22Rv1 (cell line): Measurements from ENCODE around the gene BORCS5.
"Not testable (repeated sequence)": the region's sequence is repeated elsewhere in the genome, so short reads cannot be mapped to it uniquely, and the experiment has no call there.

ENCODE experiments used
- H3K27ac ChIP-seq: fragments of 450-650 bp; 2 replicates; pipeline ENCODE4 v1.5.1; 2017
- CTCF ChIP-seq: fragments of 450-650 bp; IDR thresholded peaks from 2 replicates; pipeline ENCODE4 v1.5.1; 2017; ENCODE audit warnings: mild to moderate bottlenecking
- ZFX ChIP-seq: fragments of 450-650 bp; IDR thresholded peaks from 2 replicates; pipeline ENCODE4 v1.6.1; 2017; ENCODE audit warnings: antibody characterized with exemption, borderline replicate concordance

BORCS5 gene

DNA sequence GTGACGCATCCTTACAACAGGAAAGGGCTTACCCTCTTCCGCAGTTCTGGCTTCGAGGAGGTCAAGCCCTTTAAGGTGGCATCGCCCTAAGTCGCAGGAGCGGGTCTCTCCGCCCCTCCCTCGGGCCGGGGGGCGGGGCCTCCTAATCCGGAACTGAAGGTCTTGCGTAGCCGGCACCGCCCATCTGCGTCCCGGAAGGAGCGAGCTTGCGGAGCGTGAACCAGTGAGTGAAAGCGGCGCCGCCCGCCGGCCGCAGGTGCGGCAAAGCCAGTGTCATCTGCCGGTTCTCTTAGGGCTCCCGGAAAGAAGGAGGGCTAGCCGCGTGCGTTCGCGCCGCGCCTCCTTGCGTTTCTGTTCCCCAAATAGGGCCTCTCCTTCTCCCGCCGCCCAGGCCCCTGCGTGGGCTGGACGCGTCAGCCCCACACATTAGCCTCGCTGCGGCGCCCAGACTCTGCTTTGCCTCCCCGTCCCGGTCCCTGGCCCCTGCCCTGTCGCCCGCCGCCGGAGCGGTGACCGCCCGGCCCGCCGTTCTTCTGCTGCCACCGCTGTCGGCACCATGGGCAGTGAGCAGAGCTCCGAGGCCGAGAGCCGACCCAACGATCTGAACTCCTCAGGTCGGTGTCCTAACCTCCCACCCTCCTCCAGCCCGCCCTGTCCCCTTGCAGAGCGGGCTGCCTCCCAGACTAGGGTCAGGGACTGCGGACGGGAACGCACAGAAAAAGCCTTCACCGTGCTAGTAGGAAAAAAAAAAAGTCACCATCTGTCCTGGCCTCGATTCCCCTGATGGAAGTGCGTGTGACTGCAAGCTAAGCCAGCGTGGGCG lies at the start of gene BORCS5:
BORCS5 (plus strand) TSS at position 183 of the 823 bp plus-strand sequence; CDS start at position 557, 374 bp downstream.
- TF ChIP-seq ZFX (no peak), CTCF (peak; percentile 65)
- H3K27ac ChIP-seq: peak within 1 kb of the TSS; percentile 92

GRCh38 chr12:12310695-12311094 lies 46.2 kb upstream of the BORCS5 start:
- H3K27ac ChIP-seq: not testable (repeated sequence)

- no peak for TF ChIP-seq CTCF
- no peak for TF ChIP-seq ZFX
- no peak overlapping the region for H3K27ac ChIP-seq
Measured at GRCh38 chr12:12315838-12316237, 41.0 kb upstream of the BORCS5 start.

DNA sequence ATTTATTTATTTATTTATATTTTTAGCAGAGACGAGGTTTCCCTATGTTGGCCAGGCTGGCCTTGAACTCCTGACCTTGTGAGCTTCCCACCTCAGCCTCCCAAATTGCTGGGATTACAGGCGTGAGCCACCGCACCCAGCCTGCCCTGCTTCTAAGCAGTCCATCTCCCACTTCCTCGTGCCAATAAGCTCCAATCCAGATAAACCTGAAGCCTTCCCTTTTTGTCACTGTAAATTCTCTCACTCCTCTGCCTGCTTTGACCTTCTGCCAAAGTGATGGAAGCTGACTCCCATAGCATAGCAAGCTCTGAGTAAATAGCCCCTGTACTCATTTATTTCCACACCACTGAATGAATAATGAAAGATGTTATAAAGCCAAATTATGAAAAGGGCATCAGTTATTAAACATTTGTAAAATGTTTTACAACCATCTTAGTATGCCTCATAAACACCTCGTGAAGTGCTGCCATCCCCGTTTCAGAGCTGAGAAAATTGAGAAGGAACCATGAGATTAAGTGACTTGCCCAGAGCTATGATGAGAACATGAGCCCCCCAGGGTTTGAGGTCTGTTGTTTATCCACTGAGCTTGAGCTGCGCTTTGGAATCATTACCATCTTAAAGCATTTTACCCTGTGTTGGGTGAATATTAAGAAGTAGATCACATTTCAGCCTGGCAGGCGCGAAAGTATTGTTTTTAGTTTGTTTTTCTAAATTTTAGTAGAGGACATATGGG lies 37.3 kb upstream of the BORCS5 start:
- TF ChIP-seq CTCF: no peak
- no peak for TF ChIP-seq ZFX
- peak overlapping the region; percentile 38 for H3K27ac ChIP-seq

DNA sequence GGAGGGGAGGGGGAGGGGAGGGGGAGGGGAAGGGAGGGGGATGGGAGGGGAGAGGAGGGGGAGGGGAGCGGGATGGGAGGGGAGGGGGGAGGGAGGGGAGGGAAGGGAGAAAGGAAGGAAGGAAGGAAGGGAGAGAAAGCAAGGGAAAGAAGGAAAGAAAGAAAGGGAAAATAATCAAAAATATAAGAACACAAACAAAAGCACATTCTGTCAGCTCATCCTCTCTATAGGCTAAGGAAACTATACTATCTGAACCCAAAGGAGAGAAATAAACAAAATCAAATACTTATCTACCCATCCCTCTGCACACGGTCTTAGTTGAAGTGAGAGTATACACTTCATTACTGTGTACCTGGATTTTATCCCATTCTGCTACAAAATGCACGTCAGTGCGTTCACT lies 33.8 kb upstream of the BORCS5 start:
- TF ChIP-seq CTCF: no peak
- no peak for TF ChIP-seq ZFX
- no peak overlapping the region for H3K27ac ChIP-seq

DNA sequence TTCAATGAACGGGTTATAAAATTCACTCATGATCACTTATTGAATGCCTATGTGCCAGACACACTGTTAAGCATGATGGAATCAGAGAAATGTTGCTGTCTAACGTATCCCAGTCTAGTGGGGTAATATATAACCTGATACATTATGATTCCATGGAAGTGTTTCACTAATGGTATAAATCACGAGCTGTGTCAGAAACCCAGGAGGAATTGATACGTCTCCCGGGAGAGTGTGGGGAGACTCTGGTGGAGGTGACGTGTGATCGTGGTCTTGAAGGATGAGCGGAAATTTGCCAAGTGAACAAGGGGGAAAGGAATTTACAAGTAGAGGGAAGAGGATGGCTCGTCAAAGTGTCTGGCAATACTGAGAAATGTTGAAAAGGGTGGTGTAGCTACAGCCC lies 33.3 kb upstream of the BORCS5 start:
- TF ChIP-seq CTCF: no peak
- no peak for TF ChIP-seq ZFX
- H3K27ac ChIP-seq: no peak overlapping the region

GRCh38 chr12:12326262-12326661 lies 30.6 kb upstream of the BORCS5 start:
- TF ChIP-seq ZFX (no peak), CTCF (no peak)
- H3K27ac ChIP-seq: no peak overlapping the region
